Gastrocnemius medialis (tissue), 4 donors: ENCODE measurements around the gene ZG16. TPM values are rescaled to one million over a fixed set of nuclear protein-coding genes. Genes with fewer than 3 reads are reported as not detected.
A peak's percentile ranks its signal among the peaks of the same experiment; 100 is the strongest.

Experiments
- ATAC-seq, 2 donors: fragments of 150-250 bp; one replicate each; pipeline ENCODE4 v1.9.1; 2016
- DNase-seq, 2 donors: peaks; one replicate each; pipeline ENCODE4 v3.0.0-alpha.2; 2019
- H3K27ac ChIP-seq, 4 donors: fragments of 200-600 bp; sonication (generic); 1 replicate in 1 of 4; 2 replicates in 3 of 4; pipeline ENCODE4 v1.5.1; 2016 to 2018; ENCODE audit warnings: mild to moderate bottlenecking in 2 of 4, moderate library complexity in 1 of 4
- H3K27me3 ChIP-seq, 3 donors: fragments of 200-600 bp; sonication (generic) in 2 of 3; 1 replicate in 1 of 3; 2 replicates in 2 of 3; pipeline versions ENCODE4 v1.5.1 to v1.6.0; 2016 to 2019; ENCODE audit warnings: mild to moderate bottlenecking in 1 of 3, moderate library complexity in 1 of 3
- H3K36me3 ChIP-seq, 2 donors: fragments of 200-600 bp; sonication (generic) in 1 of 2; one replicate each; pipeline ENCODE4 v1.5.1; 2017 to 2018
- H3K4me1 ChIP-seq, 2 donors: fragments of 200-600 bp; sonication (generic) in 1 of 2; one replicate each; pipeline ENCODE4 v1.5.1; 2016 to 2017; ENCODE audit warnings: mild to moderate bottlenecking in 2 of 2
- H3K4me3 ChIP-seq, 4 donors: fragments of 200-600 bp; sonication (generic) in 3 of 4; 1 replicate in 1 of 4; 2 replicates in 3 of 4; pipeline ENCODE4 v1.5.1; 2016 to 2019; ENCODE audit warnings: mild to moderate bottlenecking in 2 of 4
- H3K9me3 ChIP-seq, 3 donors: fragments of 200-600 bp; sonication (generic) in 2 of 3; 1 replicate in 1 of 3; 2 replicates in 2 of 3; pipeline ENCODE4 v1.5.1; 2016 to 2019
- CTCF ChIP-seq, 5 experiments: fragments of 450-650 bp in 3 of 5; fragments of 200-600 bp in 2 of 5; sonication (generic) in 2 of 5; IDR thresholded peaks in 4 of 5; conservative IDR thresholded peaks in 1 of 5; 1 replicate in 4 of 5; 2 replicates in 1 of 5; pipeline ENCODE4 v1.5.1; 2016 to 2019; ENCODE audit warnings: antibody characterized with exemption in 5 of 5, mild to moderate bottlenecking in 3 of 5, moderate library complexity in 3 of 5
- POLR2A ChIP-seq, 2 donors: fragments of 450-650 bp; IDR thresholded peaks; one replicate each; pipeline ENCODE4 v1.6.1; 2017; ENCODE audit warnings: antibody characterized with exemption in 2 of 2, mild to moderate bottlenecking in 2 of 2, moderate library complexity in 2 of 2
- in situ Hi-C, 4 donors: fragments of 200-750 bp; cut with MboI; loops; one replicate each; pipeline versions ENCODE4 v1.15.0 to v1.8.0; 2017; ENCODE audit warnings: low sequenced_read_pairs in 4 of 4
- intact Hi-C: fragments of 100-400 bp; cut with DNase I; formaldehyde crosslinking; loops from one replicate; pipeline ENCODE4 v1.15.1; 2023; ENCODE audit warnings: low total_unique reads
- total RNA-seq, 4 donors: library from RNA; depleted of rRNA; stranded (reverse); fragments of >200 nt; gene quantifications; one replicate each; pipeline versions ENCODE4 v1.1.0 to v1.2.3, GENCODE V29; 2016

ZG16 gene
- total RNA-seq, 4 donors from 2014 or later: 1.7 TPM; not detected in 3

DNA sequence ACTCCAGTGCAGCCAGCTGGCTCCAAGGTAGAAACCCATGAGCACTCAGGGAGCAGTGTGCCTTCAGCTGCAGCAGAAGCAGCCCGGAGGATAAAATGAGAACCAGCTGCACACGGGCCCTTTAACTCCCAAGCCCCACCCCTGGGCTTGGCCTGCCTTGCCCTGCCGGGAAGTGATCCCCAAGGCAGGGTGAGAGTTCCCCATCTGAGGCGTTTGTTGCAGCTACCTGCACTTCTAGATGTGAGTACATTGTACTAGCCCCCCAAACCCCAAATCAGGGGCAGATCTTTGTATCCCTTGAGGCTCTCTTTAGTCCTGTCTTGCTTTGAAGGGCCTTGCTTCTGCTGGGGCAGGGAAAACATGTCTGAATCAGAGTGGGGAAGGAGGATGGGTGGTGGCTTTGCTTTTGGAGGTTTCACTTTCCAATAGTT lies 42.2 kb downstream of the ZG16 start, which contains the start of gene MVP:
Gene MVP (plus strand): TSS at position 192 of the 431 bp plus-strand sequence. CDS start 10,088 bp downstream, outside the sequence.
- TF ChIP-seq CTCF (IDR thresholded peaks at IDR 0.05 in 4 of 5, conservative IDR thresholded peaks at IDR 0.05 in 1 of 5) (no peak), POLR2A (IDR thresholded peaks at IDR 0.05) (peak in 1 of 2 donors; percentile 38)
- DNase-seq (peak; percentile 56 to 61), ATAC-seq (no peak)
- Histone ChIP-seq H3K9me3 (no peaks in the 10 kb centered on the region), H3K4me3 (peak within 1 kb of the TSS; percentile 61 to 76 (median 72)), H3K27ac (peak within 1 kb of the TSS; percentile 80 to 85 (median 84)), H3K4me1 (peaks cover 68 to 72% of the 10 kb centered on the region in 2 donors), H3K36me3 (peaks cover 0 to 14% of the 10 kb centered on the region in 2 donors), H3K27me3 (no peaks in the 10 kb centered on the region)
- intact Hi-C loops (loop anchor here (2.0 kb wide), 1 partner anchor 15 kb away; no protein-coding TSS in a partner anchor), in situ Hi-C loops (no loop called here)

DNA sequence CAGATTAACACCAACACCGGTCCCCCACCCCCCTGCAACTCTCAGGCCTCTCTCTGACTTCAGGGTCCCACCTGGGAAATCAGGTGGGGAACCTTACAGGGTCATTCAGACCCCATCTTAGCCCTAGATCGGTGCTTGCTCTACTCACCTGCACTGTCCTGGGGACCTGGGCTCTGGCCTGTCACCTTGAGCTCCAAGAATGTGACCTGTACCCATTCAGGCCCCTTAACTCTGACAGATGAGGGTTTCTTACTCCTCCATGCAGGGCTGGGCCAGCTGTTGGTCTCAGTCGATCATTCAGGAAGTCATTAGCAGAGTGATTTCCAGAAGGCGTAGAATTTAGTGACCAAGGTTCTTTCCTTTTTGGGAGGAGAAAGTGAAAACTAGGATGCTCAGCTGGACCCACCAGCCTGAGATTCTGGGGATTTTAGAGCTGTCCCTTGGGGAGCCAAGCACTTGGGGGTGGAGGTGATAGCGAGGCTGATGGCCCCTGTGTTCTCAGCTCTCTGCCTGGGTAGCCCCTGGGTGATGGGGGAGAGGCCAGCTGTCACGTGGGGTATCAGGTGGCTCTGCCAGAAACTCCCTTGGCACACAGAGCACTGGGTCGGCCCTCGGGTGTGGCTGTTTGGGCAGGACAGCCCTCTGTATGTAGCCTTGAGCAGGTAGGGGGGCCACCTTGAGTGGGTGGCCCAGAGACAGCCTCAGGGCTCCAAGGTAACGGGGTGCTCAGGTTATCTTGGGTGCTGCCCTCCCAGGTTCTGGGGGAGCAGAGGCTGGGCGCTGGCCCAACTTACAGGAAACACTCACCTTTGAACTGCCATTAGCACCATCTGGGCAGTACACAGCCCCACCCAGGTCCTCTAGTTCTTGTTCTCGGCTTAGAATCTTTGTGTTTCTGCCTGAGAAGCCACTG lies 42.9 kb downstream of the ZG16 start:
- TF ChIP-seq CTCF (IDR thresholded peaks at IDR 0.05 in 4 of 5, conservative IDR thresholded peaks at IDR 0.05 in 1 of 5) (no peak), POLR2A (IDR thresholded peaks at IDR 0.05) (peak in 1 of 2 donors; percentile 13)
- Histone ChIP-seq H3K36me3 (peaks cover 0 to 14% of the 10 kb centered on the region in 2 donors), H3K27me3 (no peaks in the 10 kb centered on the region), H3K9me3 (no peaks in the 10 kb centered on the region), H3K4me1 (peaks cover 72 to 77% of the 10 kb centered on the region in 2 donors), H3K27ac (peak overlapping the region; percentile 80 to 85 (median 84)), H3K4me3 (peak overlapping the region; percentile 61 to 76 (median 72))
- intact Hi-C loops (loop anchor here (2.0 kb wide), 1 partner anchor 16 kb away; no protein-coding TSS in a partner anchor), in situ Hi-C loops (no loop called here)
- ATAC-seq (no peak), DNase-seq (peak in 1 of 2 donors; percentile 52)

GRCh38 chr16:29821643-29822115 lies 43.6 kb downstream of the ZG16 start:
- in situ Hi-C loops: no loop called here
- peak overlapping the region; percentile 61 to 76 (median 72) for H3K4me3 ChIP-seq
- ATAC-seq: peak in 1 of 2 donors; percentile 29

More at GRCh38 chr16:29821643-29822115, 43.6 kb downstream of the ZG16 start:
- peak overlapping the region; percentile 80 to 85 (median 84) for H3K27ac ChIP-seq
- H3K9me3 ChIP-seq: no peaks in the 10 kb centered on the region
- no peaks in the 10 kb centered on the region for H3K27me3 ChIP-seq
- TF ChIP-seq POLR2A (IDR thresholded peaks at IDR 0.05) (no peak), CTCF (IDR thresholded peaks at IDR 0.05 in 4 of 5, conservative IDR thresholded peaks at IDR 0.05 in 1 of 5) (no peak)
- intact Hi-C loops: loop anchor here (2.0 kb wide), 1 partner anchor 17 kb away; no protein-coding TSS in a partner anchor
- peaks cover 0 to 14% of the 10 kb centered on the region in 2 donors for H3K36me3 ChIP-seq
- no peak for DNase-seq
- H3K4me1 ChIP-seq: peaks cover 76% of the 10 kb centered on the region in 2 donors
